Naive thymus-derived CD4-positive, alpha-beta T cell (primary cell): Measurements from ENCODE around the gene FUT8. TPM values are rescaled to one million over a fixed set of nuclear protein-coding genes. Genes with fewer than 3 reads are reported as not detected.

Experiments used
- ATAC-seq: fragments of 150-1000 bp; cut with Tn5 transposase; 2 replicates; pipeline ENCODE4 v1.10.0; 2021; ENCODE audit warnings: mild to moderate bottlenecking, moderate library complexity
- CTCF ChIA-PET: fragments of 350-600 bp; sonication (Branson Sonifier 250); formaldehyde crosslinking; loops from one replicate; lab custom pipeline; 2021; ENCODE audit warnings: antibody characterized with exemption; lab: Charles Lee
- POLR2A ChIA-PET: fragments of 350-600 bp; sonication (Branson Sonifier 250); formaldehyde crosslinking; loops from one replicate; lab custom pipeline; 2021; ENCODE audit warnings: antibody characterized with exemption, inconsistent platforms; lab: Charles Lee
- DNase-seq, 9 donors: peaks; one replicate each; pipeline versions ENCODE4 v3.0.0 to v3.0.0-alpha.2; 2020 to 2022; ENCODE audit warnings: mixed read lengths in 1 of 9
- H3K27ac ChIP-seq: one replicate; pipeline ENCODE4 v1.7.0; 2013; ENCODE audit warnings: mild to moderate bottlenecking, low read depth, low read length, moderate library complexity
- H3K27me3 ChIP-seq, 2 donors: one replicate each; pipeline ENCODE4 v1.7.0; 2013; ENCODE audit warnings: low read length in 2 of 2, mild to moderate bottlenecking in 2 of 2, moderate library complexity in 2 of 2; ENCODE audit not compliant: control insufficient read depth in 2 of 2, insufficient read depth in 2 of 2
- H3K36me3 ChIP-seq, 3 experiments: 1 replicate in 2 of 3; 2 replicates in 1 of 3; pipeline ENCODE4 v1.7.0; 2013; ENCODE audit warnings: low read length in 3 of 3, mild to moderate bottlenecking in 3 of 3, moderate library complexity in 1 of 3; ENCODE audit not compliant: insufficient read depth in 3 of 3, control insufficient read depth in 2 of 3
- H3K4me1 ChIP-seq, 2 donors: one replicate each; pipeline ENCODE4 v1.7.0; 2013; ENCODE audit warnings: low read length in 2 of 2, mild to moderate bottlenecking in 2 of 2, moderate library complexity in 1 of 2; ENCODE audit not compliant: control insufficient read depth in 2 of 2, insufficient read depth in 2 of 2
- H3K4me3 ChIP-seq: 2 replicates; pipeline ENCODE4 v1.7.0; 2013; ENCODE audit warnings: mild to moderate bottlenecking, low read length
- H3K9me3 ChIP-seq, 3 experiments: 1 replicate in 2 of 3; 2 replicates in 1 of 3; pipeline ENCODE4 v1.7.0; 2013; ENCODE audit warnings: low read length in 3 of 3; ENCODE audit not compliant: control insufficient read depth in 2 of 3
- H3K27ac Mint-ChIP-seq, 9 donors: one replicate each; pipeline ENCODE4 v1.8.0; 2020 to 2022; ENCODE audit warnings: mixed read lengths in 9 of 9, mild to moderate bottlenecking in 8 of 9, moderate library complexity in 5 of 9, inconsistent platforms in 2 of 9
- H3K27me3 Mint-ChIP-seq, 5 donors: one replicate each; pipeline ENCODE4 v1.8.0; 2021 to 2022; ENCODE audit warnings: mixed read lengths in 5 of 5, mild to moderate bottlenecking in 1 of 5
- H3K36me3 Mint-ChIP-seq, 5 donors: one replicate each; pipeline ENCODE4 v1.8.0; 2020 to 2022; ENCODE audit warnings: mixed read lengths in 5 of 5, mild to moderate bottlenecking in 3 of 5, inconsistent platforms in 1 of 5
- H3K4me1 Mint-ChIP-seq, 7 donors: one replicate each; pipeline ENCODE4 v1.8.0; 2020 to 2022; ENCODE audit warnings: mixed read lengths in 7 of 7, mild to moderate bottlenecking in 3 of 7, inconsistent platforms in 1 of 7
- H3K4me3 Mint-ChIP-seq, 10 donors: one replicate each; pipeline ENCODE4 v1.8.0; 2020 to 2022; ENCODE audit warnings: mild to moderate bottlenecking in 10 of 10, mixed read lengths in 10 of 10, moderate library complexity in 6 of 10, inconsistent platforms in 2 of 10
- H3K9me3 Mint-ChIP-seq, 11 donors: one replicate each; pipeline ENCODE4 v1.8.0; 2020 to 2022; ENCODE audit warnings: mixed read lengths in 11 of 11, mild to moderate bottlenecking in 4 of 11, inconsistent platforms in 1 of 11, moderate library complexity in 1 of 11
- intact Hi-C, 2 donors: fragments of 100-400 bp; cut with micrococcal nuclease; formaldehyde crosslinking; loops; one replicate each; pipeline ENCODE4 v1.15.1; 2023
- polyA plus RNA-seq, 2 donors: library from polyadenylated mRNA; unstranded; fragments of 300-500 nt; fragmentation: Illumina TruSeq; gene quantifications; one replicate each; pipeline ENCODE4 v1.2.3, GENCODE V29; 2021
- total RNA-seq, 6 experiments: library from RNA in 5 of 6; stranded (reverse) in 5 of 6; gene quantifications; 1 replicate in 5 of 6; 2 replicates in 1 of 6; pipeline ENCODE4 v1.2.3 and lab custom pipeline; 2021 to 2026

The FUT8 gene
- total and polyA plus RNA-seq, 7 experiments from 2014 or later: 11.1 to 107 (median 41.6) TPM

- peak overlapping the region in 1 of 10 donors; percentile 43 for H3K4me3 Mint-ChIP-seq
- peaks cover 24 to 83% (median 63%) of the 10 kb centered on the region in 7 donors for H3K4me1 Mint-ChIP-seq
- no peak overlapping the region for H3K4me3 ChIP-seq
- ATAC-seq (no peak), DNase-seq (no peak)
- intact Hi-C loops: no loop called here
- ChIA-PET POLR2A (interaction anchor here (0.6 kb wide), 2 partner anchors 175 to 1809 kb away, joined by 4 read pairs; no protein-coding TSS in a partner anchor), CTCF (interaction anchor here (0.7 kb wide), 1 partner anchor 10 kb away, joined by 3 read pairs; no protein-coding TSS in a partner anchor)
- no peaks in the 10 kb centered on the region for H3K27me3 ChIP-seq
- H3K27ac Mint-ChIP-seq: peak overlapping the region in 2 of 9 donors; percentile 2 to 20
- peaks cover 0 to 2% (median 0%) of the 10 kb centered on the region in 11 donors for H3K9me3 Mint-ChIP-seq
- H3K36me3 ChIP-seq: no peaks in the 10 kb centered on the region
- no peak overlapping the region for H3K27ac ChIP-seq
- peaks cover 10 to 11% of the 10 kb centered on the region in 2 donors for H3K4me1 ChIP-seq
- no peaks in the 10 kb centered on the region for H3K27me3 Mint-ChIP-seq
- no peaks in the 10 kb centered on the region for H3K9me3 ChIP-seq
- H3K36me3 Mint-ChIP-seq: peaks cover 0 to 26% (median 21%) of the 10 kb centered on the region in 5 donors
These were observed 63.9 kb downstream of the FUT8 start for GRCh38 chr14:65476273-65476941.

- no peak for ATAC-seq
- Histone ChIP-seq H3K4me3 (no peak overlapping the region), H3K27ac (no peak overlapping the region), H3K36me3 (no peaks in the 10 kb centered on the region), H3K4me1 (peaks cover 10 to 11% of the 10 kb centered on the region in 2 donors), H3K9me3 (no peaks in the 10 kb centered on the region), H3K27me3 (no peaks in the 10 kb centered on the region)
- Mint-ChIP-seq H3K36me3 (peaks cover 0 to 27% (median 21%) of the 10 kb centered on the region in 5 donors), H3K4me3 (no peak overlapping the region), H3K4me1 (peaks cover 25 to 83% (median 64%) of the 10 kb centered on the region in 7 donors), H3K27me3 (no peaks in the 10 kb centered on the region), H3K27ac (no peak overlapping the region), H3K9me3 (peaks cover 0 to 2% (median 0%) of the 10 kb centered on the region in 11 donors)
- intact Hi-C loops: no loop called here
- DNase-seq: no peak
- ChIA-PET CTCF (no interaction called here), POLR2A (interaction anchor here (0.6 to 0.7 kb wide), 3 partner anchors 176 to 1808 kb away, joined by 4 to 7 read pairs (median 4); no protein-coding TSS in a partner anchor)
These were observed 64.4 kb downstream of the FUT8 start for GRCh38 chr14:65476942-65477318.

GRCh38 chr14:65478017-65478416 lies 65.5 kb downstream of the FUT8 start:
- peaks cover 29 to 88% (median 72%) of the 10 kb centered on the region in 7 donors for H3K4me1 Mint-ChIP-seq
- H3K27ac Mint-ChIP-seq: no peak overlapping the region
- no peak for DNase-seq

GRCh38 chr14:65478596-65478995 lies 66.1 kb downstream of the FUT8 start:
- H3K36me3 Mint-ChIP-seq: peaks cover 0 to 34% (median 23%) of the 10 kb centered on the region in 5 donors
- no peaks in the 10 kb centered on the region for H3K27me3 ChIP-seq
- intact Hi-C loops: no loop called here
- CTCF ChIA-PET: no interaction called here
- no peaks in the 10 kb centered on the region for H3K36me3 ChIP-seq
- ATAC-seq (peak; percentile 71), DNase-seq (peak in 3 of 9 donors; percentile 6 to 15 (median 10))
- H3K4me1 ChIP-seq: peaks cover 9 to 10% of the 10 kb centered on the region in 2 donors
- H3K4me3 ChIP-seq: no peak overlapping the region
- peak overlapping the region in 1 of 9 donors; percentile 43 for H3K27ac Mint-ChIP-seq
- no peaks in the 10 kb centered on the region for H3K27me3 Mint-ChIP-seq
- H3K9me3 Mint-ChIP-seq: peaks cover 0 to 2% (median 0%) of the 10 kb centered on the region in 11 donors
- H3K4me3 Mint-ChIP-seq: peak overlapping the region in 2 of 10 donors; percentile 0 to 52
- POLR2A ChIA-PET: no interaction called here
- peaks cover 29 to 88% (median 73%) of the 10 kb centered on the region in 7 donors for H3K4me1 Mint-ChIP-seq
- H3K27ac ChIP-seq: no peak overlapping the region
- H3K9me3 ChIP-seq: no peaks in the 10 kb centered on the region

More at GRCh38 chr14:65478017-65478416, 65.5 kb downstream of the FUT8 start:
- H3K4me3 ChIP-seq: no peak overlapping the region
- peaks cover 9 to 10% of the 10 kb centered on the region in 2 donors for H3K4me1 ChIP-seq
- POLR2A ChIA-PET: no interaction called here
- no peaks in the 10 kb centered on the region for H3K27me3 Mint-ChIP-seq
- H3K4me3 Mint-ChIP-seq: peak overlapping the region in 1 of 10 donors; percentile 52
- no peaks in the 10 kb centered on the region for H3K9me3 ChIP-seq
- no peaks in the 10 kb centered on the region for H3K27me3 ChIP-seq
- no peak overlapping the region for H3K27ac ChIP-seq
- intact Hi-C loops: no loop called here
- H3K36me3 Mint-ChIP-seq: peaks cover 0 to 34% (median 23%) of the 10 kb centered on the region in 5 donors
- H3K9me3 Mint-ChIP-seq: peaks cover 0 to 2% (median 0%) of the 10 kb centered on the region in 11 donors
- CTCF ChIA-PET: no interaction called here
- no peaks in the 10 kb centered on the region for H3K36me3 ChIP-seq
- ATAC-seq: no peak

- no peak for ATAC-seq
- intact Hi-C loops: no loop called here
- Histone ChIP-seq H3K9me3 (no peaks in the 10 kb centered on the region), H3K27ac (no peak overlapping the region), H3K27me3 (no peaks in the 10 kb centered on the region), H3K4me1 (peaks cover 9 to 10% of the 10 kb centered on the region in 2 donors), H3K36me3 (no peaks in the 10 kb centered on the region), H3K4me3 (no peak overlapping the region)
- Mint-ChIP-seq H3K27me3 (no peaks in the 10 kb centered on the region), H3K4me1 (peaks cover 29 to 89% (median 74%) of the 10 kb centered on the region in 7 donors), H3K27ac (peak overlapping the region in 2 of 9 donors; percentile 9 to 50), H3K9me3 (peaks cover 0 to 2% (median 0%) of the 10 kb centered on the region in 11 donors), H3K36me3 (peaks cover 0 to 35% (median 23%) of the 10 kb centered on the region in 5 donors), H3K4me3 (peak overlapping the region in 1 of 10 donors; percentile 37)
- CTCF ChIA-PET: no interaction called here
- no peak for DNase-seq
- POLR2A ChIA-PET: no interaction called here
These were observed 66.9 kb downstream of the FUT8 start for GRCh38 chr14:65479386-65479785.

- Histone ChIP-seq H3K4me3 (no peak overlapping the region), H3K36me3 (no peaks in the 10 kb centered on the region), H3K4me1 (peaks cover 6 to 10% of the 10 kb centered on the region in 2 donors), H3K9me3 (no peaks in the 10 kb centered on the region), H3K27me3 (no peaks in the 10 kb centered on the region), H3K27ac (no peak overlapping the region)
- Mint-ChIP-seq H3K4me3 (no peak overlapping the region), H3K36me3 (peaks cover 4 to 39% (median 28%) of the 10 kb centered on the region in 5 donors), H3K4me1 (peaks cover 25 to 91% (median 78%) of the 10 kb centered on the region in 7 donors), H3K27ac (no peak overlapping the region), H3K27me3 (no peaks in the 10 kb centered on the region), H3K9me3 (peaks cover 0 to 3% (median 0%) of the 10 kb centered on the region in 11 donors)
- intact Hi-C loops: no loop called here
- ATAC-seq (no peak), DNase-seq (no peak)
- POLR2A ChIA-PET: no interaction called here
- CTCF ChIA-PET: no interaction called here
These were observed 70.4 kb downstream of the FUT8 start for GRCh38 chr14:65482757-65483438.
